Cardiac muscle cell (in vitro differentiated cells and primary cell): ENCODE measurements around the gene WIF1. TPM values are rescaled to one million over a fixed set of nuclear protein-coding genes. Genes with fewer than 3 reads are reported as not detected.
A peak's percentile ranks its signal among the peaks of the same experiment; 100 is the strongest.

Experiments
- DNase-seq, 2 donors: peaks; one replicate each; pipeline versions ENCODE4 v3.0.0 to v3.0.0-alpha.2; 2010 to 2017; ENCODE audit warnings: low read depth in 1 of 2, low spot score in 1 of 2
- H3K27ac ChIP-seq: fragments of 200-600 bp; sonication (generic); 2 replicates; pipeline ENCODE4 v1.5.1; 2016
- H3K27me3 ChIP-seq: fragments of 200-600 bp; sonication (generic); 2 replicates; pipeline ENCODE4 v1.6.0; 2016; ENCODE audit warnings: control low read depth
- H3K36me3 ChIP-seq: fragments of 200-600 bp; sonication (generic); 2 replicates; pipeline ENCODE4 v1.5.1; 2016; ENCODE audit warnings: control low read depth
- H3K4me1 ChIP-seq: fragments of 200-600 bp; sonication (generic); 2 replicates; pipeline ENCODE4 v1.8.1; 2017; ENCODE audit warnings: low read depth, mild to moderate bottlenecking, mixed run types
- H3K4me3 ChIP-seq: fragments of 200-600 bp; sonication (generic); 2 replicates; pipeline ENCODE4 v1.5.1; 2016; ENCODE audit warnings: mild to moderate bottlenecking
- H3K9me3 ChIP-seq: fragments of 200-600 bp; sonication (generic); 2 replicates; pipeline ENCODE4 v1.5.1; 2017; ENCODE audit warnings: low read depth, mild to moderate bottlenecking, control low read depth
- CTCF ChIP-seq: IDR thresholded peaks from 2 replicates; pipeline ENCODE4 v1.5.1; 2012; ENCODE audit warnings: low read depth, mild to moderate bottlenecking, low read length
- polyA plus RNA-seq: library from polyadenylated mRNA; unstranded; fragments of >200 nt; fragmentation: Nextera tagmentation; extraction: Ambion mirVana; gene quantifications from 2 replicates; pipeline ENCODE4 v1.2.1, GENCODE V29; 2016
- total RNA-seq: library from RNA; depleted of rRNA; stranded (reverse); fragments of >200 nt; gene quantifications from 2 replicates; pipeline ENCODE4 v1.2.3, GENCODE V29; 2016

WIF1 gene
- total and polyA plus RNA-seq, 2 experiments from 2014 or later = not detected

DNA sequence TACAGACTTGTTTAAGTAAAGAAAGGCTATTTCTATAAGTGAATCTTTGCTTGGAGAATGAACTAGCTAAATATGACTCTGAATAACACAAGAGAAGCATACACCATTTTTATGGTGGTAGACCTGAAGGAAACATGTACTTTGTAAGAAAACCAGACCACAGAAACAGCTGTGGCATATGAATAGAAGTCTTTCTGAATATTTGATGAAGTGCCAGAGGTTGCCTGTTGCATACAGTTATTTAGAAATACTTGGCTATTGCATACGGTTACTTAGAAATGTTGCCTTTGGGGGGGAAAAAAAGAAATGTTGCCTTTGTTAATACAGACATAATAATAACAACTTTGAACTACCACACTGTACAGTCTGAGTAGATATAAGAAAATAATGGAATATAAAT is 31.5 kb upstream of the WIF1 start:
- Histone ChIP-seq H3K4me1 (no peaks in the 10 kb centered on the region), H3K9me3 (no peaks in the 10 kb centered on the region), H3K27ac (no peak overlapping the region), H3K4me3 (no peak overlapping the region), H3K36me3 (no peaks in the 10 kb centered on the region), H3K27me3 (peaks cover 26% of the 10 kb centered on the region)
- TF ChIP-seq CTCF = no peak
- peak in 1 of 2 donors; percentile 73 for DNase-seq

- no peaks in the 10 kb centered on the region for H3K36me3 ChIP-seq
- TF ChIP-seq CTCF = no peak
- H3K4me3 ChIP-seq = no peak overlapping the region
- no peaks in the 10 kb centered on the region for H3K4me1 ChIP-seq
- H3K27me3 ChIP-seq = peaks cover 26% of the 10 kb centered on the region
- DNase-seq = no peak
- no peak overlapping the region for H3K27ac ChIP-seq
- no peaks in the 10 kb centered on the region for H3K9me3 ChIP-seq
Measured at GRCh38 chr12:65152012-65152411, 30.9 kb upstream of the WIF1 start.

GRCh38 chr12:65147312-65147905 is 26.3 kb upstream of the WIF1 start:
- Histone ChIP-seq H3K27ac (no peak overlapping the region), H3K4me3 (no peak overlapping the region), H3K4me1 (no peaks in the 10 kb centered on the region), H3K36me3 (no peaks in the 10 kb centered on the region), H3K27me3 (peaks cover 24% of the 10 kb centered on the region), H3K9me3 (no peaks in the 10 kb centered on the region)
- no peak for TF ChIP-seq CTCF
- DNase-seq = no peak

DNA sequence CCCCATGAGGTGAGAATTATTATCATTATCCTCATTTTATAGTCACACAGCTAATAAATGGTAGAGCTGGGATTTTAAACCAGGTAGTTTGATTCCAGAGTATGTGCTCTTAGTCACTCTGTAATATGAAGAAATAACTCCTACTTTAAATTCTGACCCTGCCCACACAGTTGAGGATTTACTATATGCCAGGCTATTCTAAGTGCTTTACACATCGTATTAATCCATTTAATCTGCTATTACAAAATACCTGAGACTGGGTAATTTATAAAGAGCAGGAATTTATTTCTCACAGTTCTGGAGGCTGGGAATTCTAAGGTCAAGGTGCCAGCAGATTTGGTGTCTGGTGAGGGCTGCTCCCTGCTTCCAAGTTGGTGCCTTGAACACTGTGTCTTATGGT is 19.6 kb upstream of the WIF1 start:
- no peaks in the 10 kb centered on the region for H3K36me3 ChIP-seq
- DNase-seq = no peak
- no peak overlapping the region for H3K27ac ChIP-seq
- TF ChIP-seq CTCF = no peak
- H3K4me1 ChIP-seq = no peaks in the 10 kb centered on the region
- H3K4me3 ChIP-seq = no peak overlapping the region
- H3K9me3 ChIP-seq = no peaks in the 10 kb centered on the region
- peaks cover 18% of the 10 kb centered on the region for H3K27me3 ChIP-seq

DNA sequence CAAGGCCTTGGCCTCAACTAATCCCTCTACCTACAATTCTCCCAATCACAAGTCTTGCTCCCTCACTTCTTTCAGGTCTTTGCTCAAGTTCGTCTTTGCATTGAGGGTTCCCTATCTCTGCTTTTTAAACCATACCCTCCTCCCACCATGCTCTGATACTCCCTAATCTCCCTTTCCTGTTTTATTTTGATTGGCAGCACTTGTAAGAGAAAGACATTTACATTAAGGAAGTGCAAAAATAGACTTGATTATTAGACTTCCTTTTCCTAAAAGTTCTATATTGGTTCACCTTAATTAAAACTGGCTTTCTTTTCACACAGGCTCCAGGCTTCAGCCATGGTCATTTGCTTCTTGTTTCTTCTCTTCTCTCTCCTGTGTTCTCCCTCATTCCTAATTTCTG is 18.3 kb upstream of the WIF1 start:
- no peak for DNase-seq

More for the DNA sequence above, 18.3 kb upstream of the WIF1 start:
- Histone ChIP-seq H3K27me3 (peaks cover 24% of the 10 kb centered on the region), H3K27ac (no peak overlapping the region), H3K36me3 (no peaks in the 10 kb centered on the region), H3K9me3 (no peaks in the 10 kb centered on the region), H3K4me3 (no peak overlapping the region), H3K4me1 (no peaks in the 10 kb centered on the region)
- TF ChIP-seq CTCF = no peak
